Measurements from ENCODE around the gene NXPE4.

Gene NXPE4

DNA sequence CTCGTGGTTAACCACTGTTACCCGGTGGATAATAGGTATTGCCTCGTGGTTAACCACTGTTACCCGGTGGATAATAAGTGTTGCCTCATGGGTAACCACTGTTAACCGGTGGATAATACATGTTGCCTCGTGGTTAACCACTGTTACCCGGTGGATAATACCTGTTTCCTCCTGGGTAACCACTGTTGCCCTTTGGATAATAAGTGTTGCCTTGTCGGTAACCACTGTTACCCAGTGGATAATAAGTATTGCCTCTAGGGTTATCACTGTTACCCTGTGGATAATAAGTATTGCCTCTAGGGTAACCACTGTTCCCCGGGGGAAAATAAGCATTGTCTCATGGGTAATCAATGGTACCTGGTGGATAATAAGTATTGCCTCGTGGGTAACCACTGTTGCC lies 15.0 kb upstream of the NXPE4 start:
- no peak for TF ChIP-seq TAF1 (IDR thresholded peaks at IDR 0.05; ENCODE audit: low read depth)
- no peak for TF ChIP-seq RAD21 (IDR thresholded peaks at IDR 0.05; ENCODE audit: low read depth)
- TF ChIP-seq, protein P1, sequence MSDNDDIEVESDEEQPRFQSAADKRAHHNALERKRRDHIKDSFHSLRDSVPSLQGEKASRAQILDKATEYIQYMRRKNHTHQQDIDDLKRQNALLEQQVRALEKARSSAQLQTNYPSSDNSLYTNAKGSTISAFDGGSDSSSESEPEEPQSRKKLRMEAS (IDR thresholded peaks at IDR 0.05) = no peak
- no peak for TF ChIP-seq NFIC (IDR thresholded peaks at IDR 0.05)
- TF ChIP-seq, protein P2, sequence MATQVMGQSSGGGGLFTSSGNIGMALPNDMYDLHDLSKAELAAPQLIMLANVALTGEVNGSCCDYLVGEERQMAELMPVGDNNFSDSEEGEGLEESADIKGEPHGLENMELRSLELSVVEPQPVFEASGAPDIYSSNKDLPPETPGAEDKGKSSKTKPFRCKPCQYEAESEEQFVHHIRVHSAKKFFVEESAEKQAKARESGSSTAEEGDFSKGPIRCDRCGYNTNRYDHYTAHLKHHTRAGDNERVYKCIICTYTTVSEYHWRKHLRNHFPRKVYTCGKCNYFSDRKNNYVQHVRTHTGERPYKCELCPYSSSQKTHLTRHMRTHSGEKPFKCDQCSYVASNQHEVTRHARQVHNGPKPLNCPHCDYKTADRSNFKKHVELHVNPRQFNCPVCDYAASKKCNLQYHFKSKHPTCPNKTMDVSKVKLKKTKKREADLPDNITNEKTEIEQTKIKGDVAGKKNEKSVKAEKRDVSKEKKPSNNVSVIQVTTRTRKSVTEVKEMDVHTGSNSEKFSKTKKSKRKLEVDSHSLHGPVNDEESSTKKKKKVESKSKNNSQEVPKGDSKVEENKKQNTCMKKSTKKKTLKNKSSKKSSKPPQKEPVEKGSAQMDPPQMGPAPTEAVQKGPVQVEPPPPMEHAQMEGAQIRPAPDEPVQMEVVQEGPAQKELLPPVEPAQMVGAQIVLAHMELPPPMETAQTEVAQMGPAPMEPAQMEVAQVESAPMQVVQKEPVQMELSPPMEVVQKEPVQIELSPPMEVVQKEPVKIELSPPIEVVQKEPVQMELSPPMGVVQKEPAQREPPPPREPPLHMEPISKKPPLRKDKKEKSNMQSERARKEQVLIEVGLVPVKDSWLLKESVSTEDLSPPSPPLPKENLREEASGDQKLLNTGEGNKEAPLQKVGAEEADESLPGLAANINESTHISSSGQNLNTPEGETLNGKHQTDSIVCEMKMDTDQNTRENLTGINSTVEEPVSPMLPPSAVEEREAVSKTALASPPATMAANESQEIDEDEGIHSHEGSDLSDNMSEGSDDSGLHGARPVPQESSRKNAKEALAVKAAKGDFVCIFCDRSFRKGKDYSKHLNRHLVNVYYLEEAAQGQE (IDR thresholded peaks at IDR 0.05; ENCODE audit: low read depth) = no peak
- no peak for TF ChIP-seq EP300 (IDR thresholded peaks at IDR 0.05; ENCODE audit: borderline replicate concordance)
- TF ChIP-seq CEBPB (IDR thresholded peaks at IDR 0.05) = no peak
- TF ChIP-seq YY1 (IDR thresholded peaks at IDR 0.05; ENCODE audit: low read depth) = no peak
- TF ChIP-seq FOXM1 (IDR thresholded peaks at IDR 0.05; ENCODE audit: borderline replicate concordance, low read depth) = no peak
- TF ChIP-seq TEAD4 (IDR thresholded peaks at IDR 0.05) = no peak
- TF ChIP-seq EGR1 (IDR thresholded peaks at IDR 0.05) = no peak

DNA sequence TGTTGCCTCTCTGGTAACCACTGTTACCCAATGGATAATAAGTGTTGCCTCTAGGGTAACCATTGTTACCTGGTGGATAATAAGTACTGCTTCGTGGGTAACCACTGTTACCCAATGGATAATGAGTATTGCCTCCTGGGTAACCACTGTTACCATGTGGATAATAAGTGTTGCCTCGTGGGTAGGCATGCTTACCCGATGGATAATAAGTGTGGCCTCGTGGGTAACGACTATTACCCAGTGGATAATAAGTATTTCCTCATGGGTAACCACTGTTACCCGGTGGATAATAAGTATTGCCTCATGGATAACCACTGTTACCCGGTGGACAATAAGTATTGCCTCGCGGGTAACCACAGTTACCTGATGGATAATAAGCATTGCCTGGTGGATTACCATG lies 13.8 kb upstream of the NXPE4 start:
- TF ChIP-seq FOXM1 (IDR thresholded peaks at IDR 0.05; ENCODE audit: borderline replicate concordance, low read depth) (no peak), TEAD4 (IDR thresholded peaks at IDR 0.05) (no peak), EGR1 (IDR thresholded peaks at IDR 0.05) (no peak), ZBTB7A (IDR thresholded peaks at IDR 0.05; ENCODE audit: low read depth) (no peak), EP300 (IDR thresholded peaks at IDR 0.05; ENCODE audit: borderline replicate concordance) (no peak), RAD21 (IDR thresholded peaks at IDR 0.05; ENCODE audit: low read depth) (no peak), TAF1 (IDR thresholded peaks at IDR 0.05; ENCODE audit: low read depth) (no peak), TCF12 (IDR thresholded peaks at IDR 0.05; ENCODE audit: low read depth) (no peak), NFIC (IDR thresholded peaks at IDR 0.05) (no peak), CREB1 (IDR thresholded peaks at IDR 0.05; ENCODE audit: low read depth) (no peak), YY1 (IDR thresholded peaks at IDR 0.05; ENCODE audit: low read depth) (no peak), CEBPB (IDR thresholded peaks at IDR 0.05) (no peak)
- TF ChIP-seq, protein P1 (IDR thresholded peaks at IDR 0.05) = no peak
- TF ChIP-seq, protein P2 (IDR thresholded peaks at IDR 0.05; ENCODE audit: low read depth) = no peak
- TF ChIP-seq, protein P3, sequence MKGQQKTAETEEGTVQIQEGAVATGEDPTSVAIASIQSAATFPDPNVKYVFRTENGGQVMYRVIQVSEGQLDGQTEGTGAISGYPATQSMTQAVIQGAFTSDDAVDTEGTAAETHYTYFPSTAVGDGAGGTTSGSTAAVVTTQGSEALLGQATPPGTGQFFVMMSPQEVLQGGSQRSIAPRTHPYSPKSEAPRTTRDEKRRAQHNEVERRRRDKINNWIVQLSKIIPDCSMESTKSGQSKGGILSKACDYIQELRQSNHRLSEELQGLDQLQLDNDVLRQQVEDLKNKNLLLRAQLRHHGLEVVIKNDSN (IDR thresholded peaks at IDR 0.05) = no peak

DNA sequence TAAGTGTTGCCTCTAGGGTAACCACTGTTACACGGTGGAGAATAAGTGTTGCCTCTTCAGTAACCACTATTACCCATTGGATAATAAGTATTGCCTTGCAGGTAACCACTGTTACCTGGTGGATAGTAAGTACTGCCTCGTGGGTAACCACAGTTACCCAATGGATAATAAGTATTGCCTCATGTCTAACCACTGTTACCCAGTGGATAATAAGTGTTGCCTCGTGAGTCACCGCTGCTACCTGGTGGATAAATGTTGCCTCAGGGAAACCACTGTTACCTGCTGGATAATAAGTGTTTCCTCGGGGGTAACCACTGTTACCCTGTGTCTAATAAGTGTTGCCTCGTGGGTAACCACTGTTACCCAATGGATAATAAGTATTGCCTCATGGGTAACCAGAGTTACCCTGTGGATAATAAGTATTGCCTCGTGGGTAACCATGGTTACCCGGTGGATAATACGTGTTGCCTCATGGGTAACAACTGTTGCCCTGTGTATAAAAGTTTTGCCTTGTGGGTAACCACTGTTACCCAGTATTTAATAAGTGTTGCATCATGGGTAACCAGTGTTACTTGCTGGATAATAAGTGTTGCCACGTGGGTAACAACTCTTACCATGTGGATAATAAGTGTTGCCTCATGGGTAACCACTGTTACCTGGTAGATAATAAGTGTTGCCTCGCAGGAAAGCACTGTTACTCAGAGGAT lies 12.3 kb upstream of the NXPE4 start:
- TF ChIP-seq EP300 (IDR thresholded peaks at IDR 0.05; ENCODE audit: borderline replicate concordance) (no peak), TEAD4 (IDR thresholded peaks at IDR 0.05) (no peak), YY1 (IDR thresholded peaks at IDR 0.05; ENCODE audit: low read depth) (no peak), RAD21 (IDR thresholded peaks at IDR 0.05; ENCODE audit: low read depth) (no peak), FOXM1 (IDR thresholded peaks at IDR 0.05; ENCODE audit: borderline replicate concordance, low read depth) (no peak), TCF12 (IDR thresholded peaks at IDR 0.05; ENCODE audit: low read depth) (no peak)

DNA sequence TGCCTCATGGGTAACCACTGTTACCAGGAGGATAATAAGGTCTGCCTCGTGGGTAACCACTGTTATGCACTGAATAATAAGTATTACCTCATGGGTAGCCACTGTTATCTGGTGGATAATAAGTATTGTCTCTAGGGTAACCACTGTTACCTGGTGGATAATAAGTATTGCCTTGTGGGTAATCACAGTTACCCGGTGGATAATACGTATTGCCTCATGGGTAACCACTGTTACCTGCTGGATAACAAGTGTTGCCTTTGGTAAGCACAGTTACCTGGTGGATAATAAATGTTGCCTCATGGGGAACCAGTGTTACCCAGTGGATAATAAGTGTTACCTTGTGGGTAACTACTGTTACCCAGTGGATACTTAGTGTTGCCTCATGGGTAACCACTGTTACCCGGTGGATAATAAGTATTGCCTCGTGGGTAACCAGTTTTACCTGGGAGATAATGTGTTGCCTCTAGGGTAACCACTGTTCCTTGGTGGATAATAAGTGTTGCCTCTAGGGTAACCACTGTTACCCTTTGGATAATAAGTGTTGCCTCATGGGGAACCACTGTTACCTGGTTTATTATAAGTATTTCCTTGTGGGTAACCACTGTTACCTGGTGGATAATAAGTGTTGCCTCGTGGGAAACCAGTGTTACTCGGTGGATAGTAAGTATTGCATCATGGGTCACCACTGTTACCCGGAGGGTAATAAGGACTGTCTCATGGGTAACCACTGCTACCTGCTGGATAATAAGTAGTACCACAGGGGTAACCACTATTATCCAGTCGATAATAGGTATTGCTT lies 10.6 kb upstream of the NXPE4 start:
- TF ChIP-seq TCF12 (IDR thresholded peaks at IDR 0.05; ENCODE audit: low read depth) (no peak), TAF1 (IDR thresholded peaks at IDR 0.05; ENCODE audit: low read depth) (no peak), FOXM1 (IDR thresholded peaks at IDR 0.05; ENCODE audit: borderline replicate concordance, low read depth) (no peak), CEBPB (IDR thresholded peaks at IDR 0.05) (no peak), NFIC (IDR thresholded peaks at IDR 0.05) (no peak), EP300 (IDR thresholded peaks at IDR 0.05; ENCODE audit: borderline replicate concordance) (no peak), CREB1 (IDR thresholded peaks at IDR 0.05; ENCODE audit: low read depth) (no peak), YY1 (IDR thresholded peaks at IDR 0.05; ENCODE audit: low read depth) (no peak), RAD21 (IDR thresholded peaks at IDR 0.05; ENCODE audit: low read depth) (no peak), EGR1 (IDR thresholded peaks at IDR 0.05) (no peak), TEAD4 (IDR thresholded peaks at IDR 0.05) (no peak), ZBTB7A (IDR thresholded peaks at IDR 0.05; ENCODE audit: low read depth) (no peak)
- TF ChIP-seq, protein P2 (IDR thresholded peaks at IDR 0.05; ENCODE audit: low read depth) = no peak
- TF ChIP-seq, protein P1 (IDR thresholded peaks at IDR 0.05) = no peak
- TF ChIP-seq, protein P3 (IDR thresholded peaks at IDR 0.05) = no peak

All from Ishikawa (cell line).